ENCODE data around the gene L3MBTL4. TPM values are rescaled to one million over a fixed set of nuclear protein-coding genes. Genes with fewer than 3 reads are reported as not detected.
A peak's percentile ranks its signal among the peaks of the same experiment; 100 is the strongest.

The L3MBTL4 gene
- total and polyA plus RNA-seq, 10 donors: 1.1 to 21.0 (median 12.7) TPM

- TF ChIP-seq POLR2AphosphoS5 (IDR thresholded peaks at IDR 0.05) (no peak), POLR2A (IDR thresholded peaks at IDR 0.05) (no peak)
- TF ChIP-seq, protein P1, sequence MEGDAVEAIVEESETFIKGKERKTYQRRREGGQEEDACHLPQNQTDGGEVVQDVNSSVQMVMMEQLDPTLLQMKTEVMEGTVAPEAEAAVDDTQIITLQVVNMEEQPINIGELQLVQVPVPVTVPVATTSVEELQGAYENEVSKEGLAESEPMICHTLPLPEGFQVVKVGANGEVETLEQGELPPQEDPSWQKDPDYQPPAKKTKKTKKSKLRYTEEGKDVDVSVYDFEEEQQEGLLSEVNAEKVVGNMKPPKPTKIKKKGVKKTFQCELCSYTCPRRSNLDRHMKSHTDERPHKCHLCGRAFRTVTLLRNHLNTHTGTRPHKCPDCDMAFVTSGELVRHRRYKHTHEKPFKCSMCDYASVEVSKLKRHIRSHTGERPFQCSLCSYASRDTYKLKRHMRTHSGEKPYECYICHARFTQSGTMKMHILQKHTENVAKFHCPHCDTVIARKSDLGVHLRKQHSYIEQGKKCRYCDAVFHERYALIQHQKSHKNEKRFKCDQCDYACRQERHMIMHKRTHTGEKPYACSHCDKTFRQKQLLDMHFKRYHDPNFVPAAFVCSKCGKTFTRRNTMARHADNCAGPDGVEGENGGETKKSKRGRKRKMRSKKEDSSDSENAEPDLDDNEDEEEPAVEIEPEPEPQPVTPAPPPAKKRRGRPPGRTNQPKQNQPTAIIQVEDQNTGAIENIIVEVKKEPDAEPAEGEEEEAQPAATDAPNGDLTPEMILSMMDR (IDR thresholded peaks at IDR 0.05 in 8 of 11, conservative IDR thresholded peaks at IDR 0.05 in 3 of 11): no peak
- Histone ChIP-seq H3K4me3 (no peak overlapping the region), H3K27me3 (replicated peaks in 1 of 7) (no peaks in the 10 kb centered on the region), H3K4me1 (peaks cover 0 to 36% (median 14%) of the 10 kb centered on the region in 6 donors), H3K27ac (peak overlapping the region in 2 of 8 donors; percentile 29 to 43), H3K9me3 (no peaks in the 10 kb centered on the region), H3K36me3 (no peaks in the 10 kb centered on the region)
- intact Hi-C loops (cut with DNase I; ENCODE audit: low total_unique reads): no loop called here
- WGBS, 5 donors: 44 to 74% (median 51%) methylated on average over 10 of the region's 10 CpGs
- DNase-seq: no peak
These were observed 8.4 kb downstream of the L3MBTL4 start for GRCh38 chr18:6406075-6406909.

DNA sequence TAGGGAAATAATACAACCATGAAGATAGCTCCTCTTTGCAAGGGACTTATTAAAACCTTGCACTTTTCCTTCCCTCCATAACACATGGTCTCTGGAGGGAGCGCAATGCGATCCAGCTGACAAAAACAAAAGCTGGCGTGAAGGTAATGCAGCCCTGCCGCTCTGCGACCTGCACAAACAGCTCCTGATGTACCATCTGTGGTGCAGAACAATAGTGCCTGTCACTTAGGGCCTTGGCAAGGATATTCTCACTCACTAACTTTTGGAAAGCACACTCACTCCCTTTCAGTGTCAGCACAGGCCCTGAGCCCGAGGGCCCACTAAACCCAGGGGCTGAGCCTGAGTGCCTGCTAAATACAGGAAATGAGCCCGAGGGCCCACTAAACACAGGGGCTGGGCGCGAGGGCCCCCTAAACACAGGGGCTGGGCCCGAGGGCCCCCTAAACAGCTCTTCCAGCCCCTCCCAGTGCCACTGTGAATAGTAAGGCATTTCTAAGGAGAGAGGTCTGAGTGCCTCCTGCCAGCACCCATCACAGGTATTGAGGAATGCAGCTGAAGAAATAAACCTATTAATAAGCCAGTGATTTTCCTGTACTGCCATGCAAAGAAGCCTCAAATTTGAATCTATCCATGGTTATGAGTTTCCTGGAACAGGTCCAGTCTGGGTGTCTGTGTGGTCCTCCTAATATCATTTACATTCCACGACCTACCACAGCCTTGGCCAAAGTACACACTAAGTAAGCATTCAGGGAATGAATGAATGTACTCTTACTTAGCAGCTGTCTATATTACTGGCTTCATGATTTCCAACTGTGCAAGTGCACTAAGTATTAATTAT is 9.3 kb downstream of the L3MBTL4 start:
- peaks cover 0 to 28% (median 11%) of the 10 kb centered on the region in 6 donors for H3K4me1 ChIP-seq
- 71 to 90% (median 72%) methylated on average over 9 to 11 of the region's 11 CpGs for WGBS, 5 donors
- no peaks in the 10 kb centered on the region for H3K27me3 ChIP-seq (replicated peaks in 1 of 7)
- no peaks in the 10 kb centered on the region for H3K9me3 ChIP-seq
- TF ChIP-seq POLR2AphosphoS5 (IDR thresholded peaks at IDR 0.05) (no peak), POLR2A (IDR thresholded peaks at IDR 0.05) (no peak)
- TF ChIP-seq, protein P1 (IDR thresholded peaks at IDR 0.05 in 8 of 11, conservative IDR thresholded peaks at IDR 0.05 in 3 of 11): no peak
- no peaks in the 10 kb centered on the region for H3K36me3 ChIP-seq
- no peak overlapping the region for H3K4me3 ChIP-seq
- peak overlapping the region in 2 of 8 donors; percentile 39 to 55 for H3K27ac ChIP-seq
- intact Hi-C loops (cut with DNase I; ENCODE audit: low total_unique reads): no loop called here
- DNase-seq: no peak

GRCh38 chr18:6404834-6405233 is 9.9 kb downstream of the L3MBTL4 start:
- intact Hi-C loops (cut with DNase I; ENCODE audit: low total_unique reads): no loop called here
- no peak for TF ChIP-seq POLR2A (IDR thresholded peaks at IDR 0.05)
- no peak for TF ChIP-seq POLR2AphosphoS5 (IDR thresholded peaks at IDR 0.05)
- TF ChIP-seq, protein P1 (IDR thresholded peaks at IDR 0.05 in 8 of 11, conservative IDR thresholded peaks at IDR 0.05 in 3 of 11): no peak
- DNase-seq: no peak
- H3K4me1 ChIP-seq: peaks cover 0 to 24% (median 11%) of the 10 kb centered on the region in 6 donors
- no peaks in the 10 kb centered on the region for H3K36me3 ChIP-seq
- H3K4me3 ChIP-seq: no peak overlapping the region
- no peaks in the 10 kb centered on the region for H3K27me3 ChIP-seq (replicated peaks in 1 of 7)
- 74 to 89% (median 86%) methylated on average over 5 of the region's 5 CpGs for WGBS, 5 donors
- H3K27ac ChIP-seq: peak overlapping the region in 2 of 8 donors; percentile 39 to 55
- H3K9me3 ChIP-seq: no peaks in the 10 kb centered on the region

DNA sequence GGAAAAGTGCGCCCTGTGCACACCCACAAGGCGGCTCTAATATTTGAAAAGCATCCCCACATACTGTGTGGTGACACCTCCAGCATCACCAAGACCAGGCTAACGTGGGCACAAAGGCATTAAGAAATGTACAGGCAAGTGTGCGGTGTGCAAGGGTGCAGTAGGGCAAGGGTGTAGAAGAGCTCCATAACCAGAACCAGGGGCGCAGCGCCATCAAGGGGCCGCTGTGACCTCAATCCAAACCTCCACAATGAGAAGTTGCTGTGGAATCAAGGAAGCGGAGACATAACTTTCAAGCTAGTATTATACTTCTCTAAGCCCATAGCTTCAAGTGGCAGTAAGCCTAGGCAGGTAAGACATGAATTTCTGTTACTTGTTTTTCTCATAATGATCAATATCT is 13.0 kb downstream of the L3MBTL4 start:
- DNase-seq: no peak
- intact Hi-C loops (cut with DNase I; ENCODE audit: low total_unique reads): no loop called here
- H3K36me3 ChIP-seq: no peaks in the 10 kb centered on the region
- no peaks in the 10 kb centered on the region for H3K27me3 ChIP-seq (replicated peaks in 1 of 7)
- no peak for TF ChIP-seq POLR2A (IDR thresholded peaks at IDR 0.05)
- TF ChIP-seq, protein P1 (IDR thresholded peaks at IDR 0.05 in 8 of 11, conservative IDR thresholded peaks at IDR 0.05 in 3 of 11): no peak
- TF ChIP-seq POLR2AphosphoS5 (IDR thresholded peaks at IDR 0.05): no peak
- H3K4me1 ChIP-seq: peaks cover 0 to 28% (median 8%) of the 10 kb centered on the region in 6 donors
- no peak overlapping the region for H3K27ac ChIP-seq
- no peaks in the 10 kb centered on the region for H3K9me3 ChIP-seq
- H3K4me3 ChIP-seq: no peak overlapping the region
- WGBS, 5 donors: 75 to 81% (median 79%) methylated on average over 8 of the region's 8 CpGs

Measured in spleen (tissue), 11 donors.